Measurements from ENCODE around the gene ZNF512B.
A peak's percentile ranks its signal among the peaks of the same experiment; 100 is the strongest.

The ZNF512B gene

GRCh38 chr20:63915471-63915870 is 54.3 kb downstream of the ZNF512B start:
- no peak overlapping the region for H3K27ac ChIP-seq
- TF ChIP-seq ZFX (IDR thresholded peaks at IDR 0.05; ENCODE audit: borderline replicate concordance): no peak

GRCh38 chr20:63913768-63914167 is 56.0 kb downstream of the ZNF512B start:
- no peak overlapping the region for H3K27ac ChIP-seq
- TF ChIP-seq CTCF (IDR thresholded peaks at IDR 0.05): no peak
- TF ChIP-seq ZFX (IDR thresholded peaks at IDR 0.05; ENCODE audit: borderline replicate concordance): no peak

GRCh38 chr20:63911176-63911575 is 58.6 kb downstream of the ZNF512B start:
- H3K27ac ChIP-seq: peak overlapping the region; percentile 55
- TF ChIP-seq ZFX (IDR thresholded peaks at IDR 0.05; ENCODE audit: borderline replicate concordance): no peak
- TF ChIP-seq CTCF (IDR thresholded peaks at IDR 0.05): no peak

- TF ChIP-seq ZFX (IDR thresholded peaks at IDR 0.05; ENCODE audit: borderline replicate concordance) (no peak), CTCF (IDR thresholded peaks at IDR 0.05) (no peak)
- peak overlapping the region; percentile 25 for H3K27ac ChIP-seq
Observed at GRCh38 chr20:63908008-63908682, 61.6 kb downstream of the ZNF512B start.
